Activated CD4-positive, alpha-beta T cell treated with anti-CD3 and anti-CD28 coated beads for 4 hours (primary cell): ENCODE data around the gene TMEM239.
"Not testable (repeated sequence)": the region's sequence is repeated elsewhere in the genome, so short reads cannot be mapped to it uniquely, and the experiment has no call there.

Source experiments
- DNase-seq, 2 donors: peaks; one replicate each; pipeline ENCODE4 v3.0.0-alpha.2; 2020

TMEM239 gene

GRCh38 chr20:2799688-2800520, 16.3 kb upstream of the TMEM239 start:
- DNase-seq: no peak

DNA sequence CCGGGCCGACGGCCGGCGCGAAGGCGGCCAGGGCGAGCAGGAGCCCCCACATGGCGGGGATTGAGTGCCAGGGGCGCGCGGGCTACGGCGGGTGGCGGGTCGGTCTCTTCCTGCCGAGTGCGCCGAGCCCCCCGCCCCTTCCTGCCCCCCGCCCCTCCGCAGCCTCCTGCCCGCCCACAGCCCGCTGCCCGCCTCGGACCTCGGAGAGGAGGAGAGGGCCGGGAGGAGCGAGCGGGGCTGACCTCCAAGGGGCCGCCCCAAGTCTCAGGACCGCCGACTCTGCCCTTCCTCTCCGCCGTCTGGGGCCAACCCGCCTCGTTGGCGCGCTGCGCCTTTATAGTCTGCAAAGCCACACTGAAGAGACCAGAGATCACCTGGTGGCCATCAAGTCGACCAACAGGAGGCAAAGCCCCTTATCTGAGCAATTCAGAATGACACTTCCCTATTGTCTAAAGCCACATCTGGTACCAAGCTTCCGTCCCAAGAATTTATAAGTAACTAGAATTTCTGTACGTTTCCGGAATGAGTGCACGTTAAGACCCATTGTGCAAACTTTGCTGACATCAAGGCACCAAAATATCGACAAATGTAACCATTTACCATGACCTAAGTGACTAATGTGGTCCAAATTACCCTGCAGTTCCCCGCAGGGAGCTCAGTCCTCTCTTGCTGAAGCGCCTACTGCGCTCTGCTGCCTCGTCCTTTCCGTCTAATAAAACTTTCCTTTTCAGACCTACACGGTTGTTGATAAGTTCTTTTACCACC, 15.5 kb upstream of the TMEM239 start, which contains the start of gene CPXM1:
Gene CPXM1, minus strand, starts transcription at position 107 of the 765 bp plus-strand sequence. Its CDS starts 55 bp downstream, at position 52.
- no peak for DNase-seq

DNA sequence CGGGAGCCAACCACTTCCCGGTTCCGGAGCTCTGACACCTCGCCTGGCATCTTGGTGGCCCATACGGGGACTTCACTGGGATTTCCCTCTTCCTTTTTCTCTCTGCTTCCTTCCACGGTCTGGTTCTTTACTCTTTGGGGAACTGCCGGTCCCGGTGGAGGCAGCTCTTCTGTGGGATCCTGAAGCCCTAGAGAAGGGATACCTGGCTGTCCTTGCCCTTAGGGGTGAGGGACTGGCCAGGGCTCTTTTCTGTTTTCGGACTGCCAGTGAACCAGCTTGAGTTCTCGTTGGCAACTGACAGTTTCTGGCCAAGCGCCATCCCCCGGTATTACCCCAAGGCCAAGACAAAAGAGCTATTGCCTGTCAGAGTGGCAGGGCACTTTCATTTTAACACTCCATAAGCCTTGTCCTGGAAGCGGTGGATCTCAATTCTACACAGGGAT, 14.9 kb upstream of the TMEM239 start:
- DNase-seq: no peak

DNA sequence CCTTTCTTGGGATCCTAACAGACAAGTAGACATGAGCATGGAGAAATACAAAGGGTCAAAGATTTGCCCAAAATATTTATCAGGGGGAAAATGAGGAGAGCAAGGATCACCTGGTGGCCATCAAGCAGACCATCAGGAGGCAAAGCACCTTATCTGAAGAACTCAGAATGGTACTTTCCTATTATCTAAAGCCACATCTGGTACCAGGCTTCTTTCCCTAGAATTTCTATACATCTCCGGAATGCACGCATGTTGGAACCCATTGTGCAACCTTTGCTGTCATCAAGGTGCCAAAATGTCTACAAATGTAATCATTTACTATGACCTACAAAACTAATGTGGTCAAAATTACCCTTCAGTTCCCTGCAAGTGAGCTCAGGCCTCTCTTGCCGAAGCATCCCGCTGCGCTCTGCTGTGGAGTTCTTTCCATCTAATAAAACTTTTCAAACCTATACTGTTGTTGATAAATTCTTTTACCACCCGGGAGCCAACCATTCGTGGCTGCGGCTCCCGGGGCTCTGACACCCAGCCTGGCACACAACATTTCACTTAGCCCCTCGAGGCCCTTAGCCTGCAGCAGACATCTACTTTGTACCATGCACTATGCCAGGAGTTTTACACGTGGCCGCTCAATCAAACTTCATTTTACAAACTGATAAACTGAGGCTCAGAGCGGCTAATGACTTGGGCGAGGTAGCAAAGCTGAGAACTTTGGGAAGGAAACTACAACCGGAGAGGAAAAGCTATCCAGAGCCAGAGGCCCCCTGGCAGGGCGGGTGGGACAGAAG, 11.9 kb upstream of the TMEM239 start:
- DNase-seq: no peak

DNA sequence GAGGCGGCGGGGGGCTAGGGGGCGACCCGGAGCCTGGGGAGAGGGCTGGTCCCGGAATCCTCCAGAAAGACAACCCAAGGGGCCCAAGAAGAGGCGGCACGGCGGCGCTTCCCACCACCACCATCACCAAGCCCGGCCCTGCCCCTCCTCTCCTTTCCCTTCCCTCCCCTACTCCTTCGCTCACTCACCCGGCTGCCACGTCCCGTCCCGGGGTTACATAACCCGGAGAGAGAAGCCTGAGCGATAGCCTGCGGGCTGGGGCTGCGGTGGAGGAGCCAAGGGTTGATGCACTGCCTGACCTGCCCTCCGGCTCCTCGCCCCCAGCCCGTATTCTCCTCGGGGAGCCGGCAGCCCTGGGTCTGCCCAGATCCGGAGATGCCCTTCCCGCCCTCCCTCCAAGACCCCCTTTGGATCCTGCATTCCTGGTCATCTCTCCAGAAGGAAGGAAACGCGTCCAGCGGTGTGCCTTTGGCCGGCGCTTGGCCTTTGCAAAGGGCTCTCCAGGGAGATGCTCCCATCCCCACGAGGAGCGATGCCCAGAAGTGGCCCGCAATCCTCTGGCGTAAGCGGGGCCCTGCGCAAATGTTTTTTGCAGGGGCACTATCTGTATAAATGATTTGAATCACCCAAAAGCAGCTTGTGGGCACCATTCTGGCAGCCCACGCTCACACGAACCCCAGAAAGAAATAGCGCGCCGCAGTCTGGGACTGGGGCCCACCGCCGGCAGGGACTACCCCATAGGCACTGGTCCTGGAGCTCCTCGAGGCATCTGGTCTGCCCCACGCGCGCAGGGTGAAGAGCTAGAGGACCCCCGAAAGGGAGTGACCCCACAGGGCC, 11.1 kb upstream of the TMEM239 start:
- DNase-seq: no peak

- no peak for DNase-seq
Measured at GRCh38 chr20:2805689-2806350, 10.3 kb upstream of the TMEM239 start.

DNA sequence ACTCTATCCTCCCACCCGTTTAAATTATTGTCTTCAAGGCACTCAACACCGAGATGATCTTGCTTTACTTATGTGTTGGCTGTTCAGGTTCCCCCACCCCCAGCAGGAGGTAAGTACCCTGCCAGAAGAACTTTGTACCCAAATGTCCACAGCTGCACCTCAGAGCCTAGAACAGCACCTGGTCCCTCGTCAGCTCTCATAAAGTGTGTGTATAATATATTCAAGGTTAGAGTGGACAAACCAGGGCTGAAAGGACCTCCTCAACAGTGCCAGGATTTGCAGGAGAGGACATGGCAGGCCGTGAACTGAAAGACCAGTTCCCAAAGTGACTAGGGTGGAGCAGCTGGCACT, 9.8 kb upstream of the TMEM239 start:
- no peak for DNase-seq

GRCh38 chr20:2807019-2807418, 9.1 kb upstream of the TMEM239 start:
- DNase-seq: no peak

GRCh38 chr20:2807929-2808328, 8.2 kb upstream of the TMEM239 start:
- DNase-seq: not testable (repeated sequence)

DNA sequence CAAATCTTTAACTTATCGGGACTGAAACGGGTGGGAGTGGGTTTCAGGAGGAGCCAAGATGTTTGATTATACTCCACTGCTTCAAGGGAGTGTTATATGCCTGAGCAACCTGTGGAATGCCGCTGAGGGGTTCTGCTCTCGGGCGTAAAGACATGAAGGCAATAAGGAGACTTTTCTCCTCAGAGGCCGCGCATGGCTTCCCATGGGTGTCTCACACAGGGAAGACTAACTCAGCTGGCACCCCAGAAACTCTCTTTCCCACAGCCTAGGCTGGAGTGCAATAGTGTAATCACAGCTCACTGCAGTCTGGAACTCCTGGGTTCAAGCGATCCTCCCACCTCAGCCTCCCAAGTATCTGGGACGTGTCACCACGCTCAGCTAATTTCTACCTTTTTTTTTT, 6.5 kb upstream of the TMEM239 start:
- DNase-seq: no peak

- no peak for DNase-seq
Measured at GRCh38 chr20:2812189-2812588, 4.0 kb upstream of the TMEM239 start.

DNA sequence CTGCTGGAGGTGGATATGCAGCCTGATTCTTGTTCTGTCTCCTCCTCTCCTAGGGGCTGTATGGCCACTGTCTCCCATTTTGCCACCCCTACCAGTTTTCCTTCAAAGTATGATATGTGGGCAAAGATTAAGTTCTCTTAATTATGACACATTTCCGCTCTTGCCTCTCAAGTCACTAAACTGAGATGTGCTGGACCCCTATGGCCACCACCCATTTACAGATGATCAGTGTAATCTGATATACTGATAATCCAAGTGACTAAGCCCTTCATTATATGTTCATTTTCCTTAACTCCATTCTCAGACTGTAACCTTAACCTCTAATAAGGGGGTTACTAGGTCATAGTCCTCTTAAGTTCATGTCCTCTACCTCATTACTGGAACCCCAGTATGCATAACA, 2.1 kb upstream of the TMEM239 start:
- DNase-seq: no peak

GRCh38 chr20:2814587-2815051, 1.5 kb upstream of the TMEM239 start, which contains the start of gene C20orf141:
C20orf141 (plus strand) TSS chr20:2814987; CDS start chr20:2815185, 198 bp downstream.
- no peak for DNase-seq

GRCh38 chr20:2815242-2815900, 793 bp upstream of the TMEM239 start:
- no peak for DNase-seq

DNA sequence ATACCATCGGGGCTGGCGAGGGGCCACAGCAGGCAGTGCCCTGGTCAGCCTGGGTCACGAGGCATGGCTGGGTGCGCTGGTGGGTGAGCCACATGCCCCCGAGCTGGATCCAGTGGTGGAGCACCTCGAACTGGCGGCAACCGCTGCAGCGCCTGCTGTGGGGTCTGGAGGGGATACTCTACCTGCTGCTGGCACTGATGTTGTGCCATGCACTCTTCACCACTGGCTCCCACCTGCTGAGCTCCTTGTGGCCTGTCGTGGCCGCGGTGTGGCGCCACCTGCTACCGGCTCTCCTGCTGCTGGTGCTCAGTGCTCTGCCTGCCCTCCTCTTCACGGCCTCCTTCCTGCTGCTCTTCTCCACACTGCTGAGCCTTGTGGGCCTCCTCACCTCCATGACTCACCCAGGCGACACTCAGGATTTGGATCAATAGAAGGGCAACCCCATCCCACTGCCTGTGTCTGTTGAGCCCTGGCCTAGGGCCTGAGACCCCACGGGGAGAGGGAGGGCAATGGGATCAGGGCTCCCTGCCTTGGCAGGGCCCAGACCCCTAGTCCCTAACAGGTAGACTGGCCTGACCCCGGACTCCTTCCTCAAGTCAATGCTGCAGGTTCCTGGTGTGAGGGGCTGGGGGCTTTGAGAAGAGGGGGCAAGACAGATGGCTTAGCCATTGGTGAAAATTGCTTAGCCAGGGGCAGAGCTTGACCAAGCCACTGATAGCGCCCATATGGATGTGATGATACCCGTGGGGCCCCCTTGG, 598 bp downstream of the TMEM239 start:
- no peak for DNase-seq

- no peak for DNase-seq
Measured at GRCh38 chr20:2817341-2817726, 1.2 kb downstream of the TMEM239 start.

DNA sequence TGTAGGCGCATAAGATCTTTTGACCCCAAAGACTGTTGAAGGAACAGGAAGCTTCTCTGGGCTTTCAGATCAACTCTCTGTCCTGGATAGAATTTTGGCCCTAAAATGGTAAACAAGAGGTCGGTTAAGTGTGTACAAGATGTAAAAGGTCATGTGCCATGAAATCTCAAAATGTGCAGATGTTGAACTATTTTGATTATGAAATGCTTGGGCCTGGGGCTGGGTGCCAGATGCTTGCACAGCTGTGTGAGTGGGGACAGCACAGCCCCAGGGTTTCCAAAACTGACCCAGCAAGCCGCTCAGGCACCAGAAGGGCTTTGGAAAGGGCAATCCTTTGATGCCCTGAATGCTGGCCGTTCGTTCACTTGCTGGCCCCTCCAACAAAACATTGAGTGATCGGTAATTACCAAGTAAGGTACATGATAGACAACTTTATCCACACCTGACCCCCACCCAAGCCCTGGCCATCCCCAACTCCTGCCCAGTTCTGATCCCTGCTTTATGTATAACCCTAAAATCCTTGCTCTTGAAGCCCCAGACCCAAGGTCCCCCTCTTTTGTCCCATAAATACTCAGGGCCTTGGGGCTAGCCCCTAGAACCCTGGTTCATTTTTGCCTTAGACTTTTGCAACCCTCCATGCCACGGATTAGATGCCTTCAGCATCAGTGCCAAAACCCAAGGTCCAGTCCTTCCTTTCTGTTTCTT, 1.9 kb downstream of the TMEM239 start:
- DNase-seq: no peak

GRCh38 chr20:2820084-2820895, 4.1 kb downstream of the TMEM239 start:
- DNase-seq: no peak
